ENCODE data around the gene PAK5. TPM values are rescaled to one million over a fixed set of nuclear protein-coding genes. Genes with fewer than 3 reads are reported as not detected.

The PAK5 gene
- polyA plus RNA-seq, 1 of the 3 experiments (the other 2 are of a cell fraction) = 0.03 TPM

GRCh38 chr20:9520086-9520485, 318.8 kb downstream of the PAK5 start (continued):
- TF ChIP-seq, protein P1, sequence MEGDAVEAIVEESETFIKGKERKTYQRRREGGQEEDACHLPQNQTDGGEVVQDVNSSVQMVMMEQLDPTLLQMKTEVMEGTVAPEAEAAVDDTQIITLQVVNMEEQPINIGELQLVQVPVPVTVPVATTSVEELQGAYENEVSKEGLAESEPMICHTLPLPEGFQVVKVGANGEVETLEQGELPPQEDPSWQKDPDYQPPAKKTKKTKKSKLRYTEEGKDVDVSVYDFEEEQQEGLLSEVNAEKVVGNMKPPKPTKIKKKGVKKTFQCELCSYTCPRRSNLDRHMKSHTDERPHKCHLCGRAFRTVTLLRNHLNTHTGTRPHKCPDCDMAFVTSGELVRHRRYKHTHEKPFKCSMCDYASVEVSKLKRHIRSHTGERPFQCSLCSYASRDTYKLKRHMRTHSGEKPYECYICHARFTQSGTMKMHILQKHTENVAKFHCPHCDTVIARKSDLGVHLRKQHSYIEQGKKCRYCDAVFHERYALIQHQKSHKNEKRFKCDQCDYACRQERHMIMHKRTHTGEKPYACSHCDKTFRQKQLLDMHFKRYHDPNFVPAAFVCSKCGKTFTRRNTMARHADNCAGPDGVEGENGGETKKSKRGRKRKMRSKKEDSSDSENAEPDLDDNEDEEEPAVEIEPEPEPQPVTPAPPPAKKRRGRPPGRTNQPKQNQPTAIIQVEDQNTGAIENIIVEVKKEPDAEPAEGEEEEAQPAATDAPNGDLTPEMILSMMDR (IDR thresholded peaks at IDR 0.05) = no peak
- no peak for TF ChIP-seq NRF1 (IDR thresholded peaks at IDR 0.05; ENCODE audit: low read depth, low read length)
- TF ChIP-seq, protein P2, sequence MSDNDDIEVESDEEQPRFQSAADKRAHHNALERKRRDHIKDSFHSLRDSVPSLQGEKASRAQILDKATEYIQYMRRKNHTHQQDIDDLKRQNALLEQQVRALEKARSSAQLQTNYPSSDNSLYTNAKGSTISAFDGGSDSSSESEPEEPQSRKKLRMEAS (IDR thresholded peaks at IDR 0.05; ENCODE audit: low read depth) = no peak
- no peak for TF ChIP-seq TEAD4 (IDR thresholded peaks at IDR 0.05; ENCODE audit: borderline replicate concordance, insufficient read depth)
- no peak for TF ChIP-seq CHD2 (IDR thresholded peaks at IDR 0.05; ENCODE audit: low read length, partially characterized antibody)
- TF ChIP-seq SIN3A (IDR thresholded peaks at IDR 0.05; ENCODE audit: borderline replicate concordance, low read depth, low read length) = no peak
- TF ChIP-seq MXI1 (IDR thresholded peaks at IDR 0.05; ENCODE audit: low read depth, low read length) = no peak
- no peak for TF ChIP-seq ELF1 (IDR thresholded peaks at IDR 0.05)
- no peak for TF ChIP-seq TAF1 (IDR thresholded peaks at IDR 0.05; ENCODE audit: borderline replicate concordance, low read depth, low read length)
- TF ChIP-seq POLR2AphosphoS5 (IDR thresholded peaks at IDR 0.05; ENCODE audit: low read depth, low read length) = no peak
- TF ChIP-seq GATA2 (CRISPR knock-in tag; IDR thresholded peaks at IDR 0.05) = no peak
- TF ChIP-seq MEF2A (IDR thresholded peaks at IDR 0.05; ENCODE audit: borderline replicate concordance, low read depth) = no peak
- TF ChIP-seq JUND (IDR thresholded peaks at IDR 0.05) = no peak

DNA sequence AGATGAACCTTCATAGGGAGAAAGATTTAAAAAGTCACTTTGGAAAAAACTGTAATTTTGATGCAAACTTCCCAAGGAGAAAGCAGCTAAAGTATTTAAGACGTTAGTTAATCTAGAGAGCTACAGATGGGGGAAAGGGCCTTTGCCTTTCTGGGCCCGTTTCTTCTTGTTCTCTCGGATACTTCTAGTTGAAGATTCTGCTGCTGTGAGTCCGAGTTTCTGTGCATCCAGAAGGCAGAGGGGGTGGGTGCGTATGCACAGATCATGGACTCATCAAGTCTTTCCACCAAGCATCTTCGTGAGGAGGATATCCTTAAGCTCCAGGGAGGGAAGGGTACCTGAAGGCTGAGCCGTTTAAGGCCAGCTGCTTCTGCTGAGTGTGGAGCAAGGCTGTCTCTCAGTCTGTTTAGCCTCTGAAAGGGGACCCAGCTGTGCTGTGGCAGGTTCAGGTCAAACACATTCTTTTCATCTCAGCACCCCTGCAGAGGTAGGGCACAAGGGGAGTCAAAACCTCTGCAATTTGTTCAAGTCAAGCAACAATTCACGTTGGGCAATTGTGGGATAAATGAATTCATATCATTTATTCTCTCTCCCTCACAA, 320.2 kb downstream of the PAK5 start:
- Histone ChIP-seq H3F3A (replicated peaks; ENCODE audit: insufficient read depth) (peaks cover 6% of the 10 kb centered on the region), H3K27me3 (ENCODE audit: insufficient read depth) (peaks cover 11% of the 10 kb centered on the region; the same call in 1 of the 2 replicates)
- TF ChIP-seq JUND (IDR thresholded peaks at IDR 0.05) = no peak
- no peak for TF ChIP-seq FOXM1 (IDR thresholded peaks at IDR 0.05; ENCODE audit: low read depth)
- TF ChIP-seq IRF3 (IDR thresholded peaks at IDR 0.05; ENCODE audit: low read depth, low read length) = no peak
- TF ChIP-seq GABPA (IDR thresholded peaks at IDR 0.05; ENCODE audit: low read depth) = no peak
- TF ChIP-seq SMC3 (IDR thresholded peaks at IDR 0.05; ENCODE audit: low read depth, low read length) = no peak
- TF ChIP-seq, protein P3, sequence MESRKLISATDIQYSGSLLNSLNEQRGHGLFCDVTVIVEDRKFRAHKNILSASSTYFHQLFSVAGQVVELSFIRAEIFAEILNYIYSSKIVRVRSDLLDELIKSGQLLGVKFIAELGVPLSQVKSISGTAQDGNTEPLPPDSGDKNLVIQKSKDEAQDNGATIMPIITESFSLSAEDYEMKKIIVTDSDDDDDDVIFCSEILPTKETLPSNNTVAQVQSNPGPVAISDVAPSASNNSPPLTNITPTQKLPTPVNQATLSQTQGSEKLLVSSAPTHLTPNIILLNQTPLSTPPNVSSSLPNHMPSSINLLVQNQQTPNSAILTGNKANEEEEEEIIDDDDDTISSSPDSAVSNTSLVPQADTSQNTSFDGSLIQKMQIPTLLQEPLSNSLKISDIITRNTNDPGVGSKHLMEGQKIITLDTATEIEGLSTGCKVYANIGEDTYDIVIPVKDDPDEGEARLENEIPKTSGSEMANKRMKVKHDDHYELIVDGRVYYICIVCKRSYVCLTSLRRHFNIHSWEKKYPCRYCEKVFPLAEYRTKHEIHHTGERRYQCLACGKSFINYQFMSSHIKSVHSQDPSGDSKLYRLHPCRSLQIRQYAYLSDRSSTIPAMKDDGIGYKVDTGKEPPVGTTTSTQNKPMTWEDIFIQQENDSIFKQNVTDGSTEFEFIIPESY (IDR thresholded peaks at IDR 0.05; ENCODE audit: borderline replicate concordance, low read depth) = no peak
- no peak for TF ChIP-seq RFX5 (IDR thresholded peaks at IDR 0.05; ENCODE audit: low read length)
- TF ChIP-seq PBX3 (IDR thresholded peaks at IDR 0.05) = no peak
- TF ChIP-seq, protein P2 (IDR thresholded peaks at IDR 0.05; ENCODE audit: low read depth) = no peak
- TF ChIP-seq REST (IDR thresholded peaks at IDR 0.05; ENCODE audit: low read depth, low read length) = no peak
- no peak for TF ChIP-seq RXRA (IDR thresholded peaks at IDR 0.05; ENCODE audit: borderline replicate concordance, low read depth)

More for the DNA sequence above, 320.2 kb downstream of the PAK5 start:
- Histone ChIP-seq H3K9me3 (no peaks in the 10 kb centered on the region), H3K27ac (ENCODE audit: low read depth in 2 of 2, low read length in 1 of 2) (no peak overlapping the region), H3K4me3 (ENCODE audit: low read depth in 2 of 2, low read length in 1 of 2) (no peak overlapping the region), H3K9me2 (no peaks in the 10 kb centered on the region), H3K4me2 (no peak overlapping the region), H3K79me2 (ENCODE audit: insufficient read depth) (no peaks in the 10 kb centered on the region), H4K20me1 (ENCODE audit: insufficient read depth) (no peaks in the 10 kb centered on the region), H3K9ac (no peak overlapping the region), H3K36me3 (replicated peaks in 1 of 2; ENCODE audit: control insufficient read depth in 1 of 2, insufficient read depth in 2 of 2, low read length in 1 of 2) (no peaks in the 10 kb centered on the region), H2AFZ (ENCODE audit: low read depth) (no peak overlapping the region), H3K4me1 (ENCODE audit: control insufficient read depth in 1 of 2, insufficient read depth in 2 of 2, low read depth in 1 of 2, low read length in 1 of 2) (peaks cover 0 to 21% of the 10 kb centered on the region in 2 experiments; a peak in 3 of 4 replicates)
- CTCF ChIA-PET = interaction anchor here (1.2 to 3.5 kb wide), 5 partner anchors 24 to 111 kb away, joined by 3 to 16 read pairs (median 4); no protein-coding TSS in a partner anchor
- 54% methylated on average over 8 of the region's 8 CpGs for WGBS (ENCODE audit: low lambda C conversion rate)
- POLR2A ChIA-PET = no interaction called here
- no peak for DNase-seq

Data from SK-N-SH (cell line).